Lower lobe of right lung (tissue), 2 donors: ENCODE data around the gene FLAD1. TPM values are rescaled to one million over a fixed set of nuclear protein-coding genes. Genes with fewer than 3 reads are reported as not detected.

Source experiments
- ATAC-seq, 2 donors: fragments of 200-7000 bp; cut with Tn5 transposase; one replicate each; pipeline ENCODE4 v1.9.1; 2020 to 2022; ENCODE audit warnings: mild to moderate bottlenecking in 2 of 2, moderate library complexity in 2 of 2
- DNase-seq: peaks from one replicate; pipeline ENCODE4 v3.0.0-alpha.2; 2020
- H3K27ac ChIP-seq: fragments of 200-600 bp; one replicate; pipeline ENCODE4 v1.8.0; 2022
- H3K27me3 ChIP-seq: fragments of 200-600 bp; one replicate; pipeline ENCODE4 v1.8.0; 2022; ENCODE audit warnings: low read depth
- H3K36me3 ChIP-seq: fragments of 200-600 bp; one replicate; pipeline ENCODE4 v1.8.0; 2022; ENCODE audit warnings: mild to moderate bottlenecking
- H3K4me1 ChIP-seq: fragments of 200-600 bp; one replicate; pipeline ENCODE4 v1.8.0; 2022
- H3K4me3 ChIP-seq: fragments of 200-600 bp; one replicate; pipeline ENCODE4 v1.8.0; 2022; ENCODE audit warnings: mild to moderate bottlenecking
- H3K9me3 ChIP-seq: fragments of 200-600 bp; one replicate; pipeline ENCODE4 v1.8.0; 2022
- intact Hi-C: fragments of 100-400 bp; cut with DNase I; formaldehyde crosslinking; loops from one replicate; pipeline ENCODE4 v1.11.0; 2022
- total RNA-seq: library from RNA; stranded (reverse); fragmentation: NEBNext Ultra II Directional; extraction: Animal tissue kit (Norgen Biotek cat#: 25700); gene quantifications from one replicate; pipeline ENCODE4 v1.2.1, GENCODE V29; 2021
- TF ChIP-seq, protein P1 (sequence below): fragments of 200-600 bp; IDR thresholded peaks from one replicate; pipeline ENCODE4 v1.8.0; 2022; ENCODE audit warnings: antibody characterized with exemption, mild to moderate bottlenecking
- donor health status: DM: no; HTN: yes; CAD: no; lungs with severe emphysema.

FLAD1 gene
- total RNA-seq, 1 donor from 2014 or later, result 31.9 TPM

DNA sequence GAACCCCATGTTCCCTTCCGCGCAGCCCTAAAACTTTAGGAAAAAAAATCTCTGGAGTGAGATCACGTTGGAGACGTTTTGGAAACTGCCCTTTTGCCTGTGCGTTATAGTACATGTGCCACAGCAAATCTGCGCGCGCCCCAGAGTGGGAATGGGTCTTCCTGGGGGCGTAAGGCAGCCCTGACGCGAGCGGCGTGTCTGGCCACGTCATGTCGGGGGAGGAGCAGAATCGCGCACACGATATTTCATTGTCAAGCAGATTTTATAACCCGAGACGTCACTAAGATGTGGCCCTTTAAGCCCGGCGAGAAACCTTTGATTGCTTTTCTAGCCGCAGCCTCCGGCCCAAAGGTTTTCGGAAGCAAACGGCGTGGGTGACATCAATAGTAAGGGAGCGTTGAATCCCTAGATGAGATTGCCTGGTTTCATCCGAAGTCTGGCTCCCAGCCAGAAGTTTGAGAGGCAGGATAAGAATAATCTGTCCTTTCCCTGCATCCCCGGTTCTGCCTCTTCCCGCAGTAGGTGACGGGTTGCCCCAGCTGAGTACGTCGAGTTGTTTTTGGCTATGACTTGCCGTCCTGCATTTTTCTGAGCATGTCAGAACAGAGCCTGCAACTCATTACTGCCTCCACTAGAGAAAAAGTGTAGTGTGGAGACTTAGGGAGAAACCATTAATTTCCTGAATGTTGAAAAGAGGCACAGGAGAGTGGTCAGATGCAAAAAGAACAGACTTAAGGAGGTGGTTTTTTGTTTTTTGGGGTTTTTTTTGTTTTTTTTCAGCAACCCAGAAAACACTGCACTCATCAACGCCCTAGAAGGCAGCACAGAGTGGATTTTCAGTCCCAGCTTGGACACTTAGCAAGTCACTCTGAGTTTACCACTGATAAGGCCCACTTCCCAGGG lies 45.8 kb upstream of the FLAD1 start:
- TF ChIP-seq, protein P1, sequence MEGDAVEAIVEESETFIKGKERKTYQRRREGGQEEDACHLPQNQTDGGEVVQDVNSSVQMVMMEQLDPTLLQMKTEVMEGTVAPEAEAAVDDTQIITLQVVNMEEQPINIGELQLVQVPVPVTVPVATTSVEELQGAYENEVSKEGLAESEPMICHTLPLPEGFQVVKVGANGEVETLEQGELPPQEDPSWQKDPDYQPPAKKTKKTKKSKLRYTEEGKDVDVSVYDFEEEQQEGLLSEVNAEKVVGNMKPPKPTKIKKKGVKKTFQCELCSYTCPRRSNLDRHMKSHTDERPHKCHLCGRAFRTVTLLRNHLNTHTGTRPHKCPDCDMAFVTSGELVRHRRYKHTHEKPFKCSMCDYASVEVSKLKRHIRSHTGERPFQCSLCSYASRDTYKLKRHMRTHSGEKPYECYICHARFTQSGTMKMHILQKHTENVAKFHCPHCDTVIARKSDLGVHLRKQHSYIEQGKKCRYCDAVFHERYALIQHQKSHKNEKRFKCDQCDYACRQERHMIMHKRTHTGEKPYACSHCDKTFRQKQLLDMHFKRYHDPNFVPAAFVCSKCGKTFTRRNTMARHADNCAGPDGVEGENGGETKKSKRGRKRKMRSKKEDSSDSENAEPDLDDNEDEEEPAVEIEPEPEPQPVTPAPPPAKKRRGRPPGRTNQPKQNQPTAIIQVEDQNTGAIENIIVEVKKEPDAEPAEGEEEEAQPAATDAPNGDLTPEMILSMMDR, result peak; percentile 17
- H3K27ac ChIP-seq, result peak overlapping the region; percentile 99
- H3K27me3 ChIP-seq, result no peaks in the 10 kb centered on the region
- intact Hi-C loops, result no loop called here
- H3K4me1 ChIP-seq, result peaks cover 27% of the 10 kb centered on the region
- peak overlapping the region; percentile 73 for H3K4me3 ChIP-seq
- H3K9me3 ChIP-seq, result no peaks in the 10 kb centered on the region
- peak; percentile 89 for ATAC-seq
- peak; percentile 93 for DNase-seq
- no peaks in the 10 kb centered on the region for H3K36me3 ChIP-seq

DNA sequence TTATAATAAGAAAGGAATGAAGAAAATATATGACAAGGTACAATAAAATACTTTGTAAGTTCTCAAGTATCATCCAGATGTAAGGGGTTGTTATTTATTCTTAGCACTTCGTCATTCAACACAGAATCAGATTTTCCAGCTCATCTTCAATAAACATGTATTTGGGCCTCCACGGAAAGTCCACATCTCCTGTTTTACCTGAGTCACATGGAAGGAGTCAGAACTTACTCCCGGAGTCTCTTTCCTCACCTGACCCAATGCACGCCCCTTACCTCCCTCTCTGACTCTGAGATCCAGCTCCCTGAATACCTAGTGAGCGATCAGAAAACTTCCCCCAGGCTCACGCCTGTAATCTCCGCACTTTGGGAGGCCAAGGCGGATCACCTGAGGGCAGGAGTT lies 45.2 kb upstream of the FLAD1 start:
- DNase-seq (no peak), ATAC-seq (no peak)
- no peaks in the 10 kb centered on the region for H3K9me3 ChIP-seq
- intact Hi-C loops, result no loop called here
- peak overlapping the region; percentile 99 for H3K27ac ChIP-seq
- H3K4me1 ChIP-seq, result peaks cover 34% of the 10 kb centered on the region
- no peaks in the 10 kb centered on the region for H3K36me3 ChIP-seq
- TF ChIP-seq, protein P1, result no peak
- no peaks in the 10 kb centered on the region for H3K27me3 ChIP-seq
- H3K4me3 ChIP-seq, result peak overlapping the region; percentile 73

DNA sequence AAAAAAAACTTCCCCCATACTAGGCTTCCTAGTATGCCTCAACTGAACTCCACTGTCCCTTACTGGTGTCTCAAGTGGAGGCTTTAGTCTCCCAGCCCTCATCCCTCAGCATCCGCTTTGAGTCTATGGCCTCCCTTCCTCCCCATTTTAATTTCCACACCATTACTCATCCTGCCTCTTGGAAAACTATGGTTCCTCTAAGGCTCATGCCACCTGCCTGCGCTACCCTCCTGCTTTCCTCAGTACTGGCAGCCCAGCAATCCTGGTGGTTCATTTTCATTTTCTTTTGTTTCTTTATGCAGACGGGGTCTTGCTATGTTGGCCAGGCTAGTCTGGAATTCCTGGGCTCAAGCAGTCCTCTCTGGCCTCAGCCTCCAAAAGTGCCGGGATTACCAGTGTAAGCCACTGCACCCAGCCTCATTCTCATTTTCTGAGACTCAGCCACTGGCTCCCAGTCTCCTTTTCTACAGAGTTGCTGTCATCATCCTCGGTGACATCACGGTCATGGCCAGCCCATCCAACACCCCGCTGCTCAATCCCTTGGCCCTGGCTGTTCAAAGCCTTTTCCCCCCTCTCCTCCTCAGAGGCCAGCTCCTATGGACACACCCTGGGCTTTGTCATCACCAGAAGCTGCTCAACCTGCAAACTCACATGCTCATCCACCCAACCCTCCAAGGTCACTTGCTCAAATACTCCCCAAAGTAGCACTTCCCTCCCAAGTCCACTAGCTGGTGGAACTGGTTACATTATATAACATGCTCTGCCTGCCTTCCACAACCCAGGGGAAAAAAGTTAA lies 44.3 kb upstream of the FLAD1 start:
- H3K9me3 ChIP-seq, result no peaks in the 10 kb centered on the region
- H3K27me3 ChIP-seq, result no peaks in the 10 kb centered on the region
- no peaks in the 10 kb centered on the region for H3K36me3 ChIP-seq
- no peak for DNase-seq
- H3K27ac ChIP-seq, result peak overlapping the region; percentile 99
- TF ChIP-seq, protein P1, result no peak
- no peak for ATAC-seq
- no peak overlapping the region for H3K4me3 ChIP-seq
- peaks cover 42% of the 10 kb centered on the region for H3K4me1 ChIP-seq
- intact Hi-C loops, result no loop called here

DNA sequence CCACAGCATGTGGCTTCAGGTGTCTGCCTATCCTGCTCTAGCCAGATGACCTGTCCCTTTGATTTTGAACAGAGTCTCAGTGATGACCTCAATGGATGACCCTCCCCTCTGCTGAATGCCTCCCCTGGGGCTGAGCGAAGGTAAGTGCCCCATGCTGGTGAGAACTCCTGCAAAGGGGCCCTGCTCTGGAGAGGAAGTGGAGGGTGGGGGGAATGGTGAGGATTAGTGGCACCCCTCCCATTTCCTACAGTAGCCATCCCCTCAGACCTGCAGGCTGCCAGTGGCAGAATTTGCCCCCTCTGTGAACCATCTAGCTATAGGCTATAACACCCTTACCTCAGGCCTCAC lies 43.0 kb upstream of the FLAD1 start:
- H3K4me3 ChIP-seq, result no peak overlapping the region
- H3K9me3 ChIP-seq, result no peaks in the 10 kb centered on the region
- no peaks in the 10 kb centered on the region for H3K27me3 ChIP-seq
- DNase-seq (no peak), ATAC-seq (no peak)
- H3K36me3 ChIP-seq, result peaks cover 6% of the 10 kb centered on the region
- TF ChIP-seq, protein P1, result no peak
- peaks cover 51% of the 10 kb centered on the region for H3K4me1 ChIP-seq
- no peak overlapping the region for H3K27ac ChIP-seq
- intact Hi-C loops, result no loop called here

- no peak overlapping the region for H3K4me3 ChIP-seq
- DNase-seq, result no peak
- H3K4me1 ChIP-seq, result peaks cover 46% of the 10 kb centered on the region
- no peak overlapping the region for H3K27ac ChIP-seq
- H3K36me3 ChIP-seq, result peaks cover 11% of the 10 kb centered on the region
- H3K27me3 ChIP-seq, result no peaks in the 10 kb centered on the region
- intact Hi-C loops, result no loop called here
- TF ChIP-seq, protein P1, result no peak
- no peaks in the 10 kb centered on the region for H3K9me3 ChIP-seq
- ATAC-seq, result no peak
These were observed 42.4 kb upstream of the FLAD1 start for GRCh38 chr1:154940651-154941194.
